Hematopoietic multipotent progenitor cell treated with erythropoietin and hydrocortisone succinate and interleukin-3 and kit ligand, for 15 days (in vitro differentiated cells): ENCODE data around the gene CHN1.

Experiments
- DNase-seq: peaks from one replicate; pipeline ENCODE4 v3.0.0-alpha.2; 2015; ENCODE audit warnings: low spot score

Gene CHN1, protein sequence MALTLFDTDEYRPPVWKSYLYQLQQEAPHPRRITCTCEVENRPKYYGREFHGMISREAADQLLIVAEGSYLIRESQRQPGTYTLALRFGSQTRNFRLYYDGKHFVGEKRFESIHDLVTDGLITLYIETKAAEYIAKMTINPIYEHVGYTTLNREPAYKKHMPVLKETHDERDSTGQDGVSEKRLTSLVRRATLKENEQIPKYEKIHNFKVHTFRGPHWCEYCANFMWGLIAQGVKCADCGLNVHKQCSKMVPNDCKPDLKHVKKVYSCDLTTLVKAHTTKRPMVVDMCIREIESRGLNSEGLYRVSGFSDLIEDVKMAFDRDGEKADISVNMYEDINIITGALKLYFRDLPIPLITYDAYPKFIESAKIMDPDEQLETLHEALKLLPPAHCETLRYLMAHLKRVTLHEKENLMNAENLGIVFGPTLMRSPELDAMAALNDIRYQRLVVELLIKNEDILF

DNA sequence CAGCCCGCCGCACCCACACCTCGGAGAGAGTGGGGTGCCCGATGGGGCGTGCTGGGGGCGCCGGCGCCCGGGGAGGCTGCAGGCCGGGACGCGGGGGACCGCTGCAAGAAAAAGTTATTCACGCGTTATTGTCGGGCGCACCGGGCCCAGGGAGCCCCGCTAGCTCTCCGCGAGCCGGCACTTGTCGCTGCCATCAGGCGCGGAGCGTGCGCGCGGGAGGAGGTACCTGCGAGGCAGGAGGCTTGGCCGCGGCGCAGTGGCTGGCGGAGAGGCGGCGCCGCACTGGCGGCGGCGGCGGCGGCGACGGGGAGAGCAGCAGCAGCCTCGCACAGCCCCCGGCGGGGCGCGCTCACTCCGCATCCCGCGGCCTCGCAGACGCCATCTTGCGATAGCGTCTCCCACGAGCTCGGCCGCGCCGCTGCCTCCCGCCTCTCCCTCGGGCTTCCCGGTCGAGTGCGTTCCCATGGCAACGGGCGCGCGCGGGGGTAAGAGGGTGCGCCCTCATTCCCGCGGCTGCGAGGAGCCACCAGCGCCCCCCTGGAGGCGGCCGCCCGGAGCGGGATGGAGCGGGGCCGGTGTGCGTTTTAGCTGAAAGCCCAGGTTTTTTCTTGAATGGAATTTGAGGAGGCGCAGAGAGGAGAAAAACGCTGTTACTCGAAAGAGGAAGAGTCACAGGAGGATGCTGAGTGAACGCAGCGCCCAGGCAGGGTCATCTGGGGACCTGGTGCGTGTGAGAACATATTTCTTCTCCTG is at the start of gene CHN1:
CHN1 (minus strand) TSS at position 402 of the 753 bp plus-strand sequence. CDS start 469 bp downstream, outside the sequence.
- DNase-seq: no peak

DNA sequence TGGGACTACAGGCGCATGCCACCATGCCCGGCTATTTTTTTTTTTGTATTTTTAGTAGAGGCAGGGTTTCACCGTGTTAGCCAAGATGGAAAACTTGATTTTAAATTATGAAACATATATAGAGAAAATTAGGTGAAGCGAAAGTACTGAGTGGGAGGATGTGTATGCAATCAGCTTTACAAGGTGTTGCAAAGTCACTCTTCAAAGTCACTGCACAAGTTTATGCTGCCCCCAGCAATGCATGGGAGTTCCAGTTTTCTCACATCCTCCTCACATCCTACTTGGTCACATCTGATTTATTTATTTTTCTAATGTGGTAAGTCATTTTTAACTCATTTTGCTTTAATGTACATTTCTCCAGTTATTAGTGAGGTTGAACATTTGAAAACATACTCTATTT is 49.2 kb upstream of the CHN1 start:
- no peak for DNase-seq

DNA sequence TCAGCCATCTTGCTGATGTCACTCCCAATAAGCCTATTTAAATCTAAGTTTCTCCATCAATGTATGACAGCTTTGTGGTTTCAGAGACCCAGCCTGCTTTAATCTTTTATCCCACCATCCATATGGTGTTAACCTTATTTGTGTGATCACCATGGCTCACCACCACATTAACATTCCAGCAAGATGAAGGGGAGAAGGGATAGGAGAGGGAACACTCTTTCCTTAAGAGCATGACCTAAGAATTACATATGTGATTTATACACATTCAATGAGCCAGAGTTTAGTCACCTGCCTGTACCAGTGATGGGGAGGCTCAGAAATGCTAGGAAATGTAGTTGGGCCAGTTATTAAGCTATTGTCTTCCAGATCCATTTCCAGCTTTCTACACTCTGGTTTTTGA is 44.5 kb upstream of the CHN1 start:
- DNase-seq: no peak

DNA sequence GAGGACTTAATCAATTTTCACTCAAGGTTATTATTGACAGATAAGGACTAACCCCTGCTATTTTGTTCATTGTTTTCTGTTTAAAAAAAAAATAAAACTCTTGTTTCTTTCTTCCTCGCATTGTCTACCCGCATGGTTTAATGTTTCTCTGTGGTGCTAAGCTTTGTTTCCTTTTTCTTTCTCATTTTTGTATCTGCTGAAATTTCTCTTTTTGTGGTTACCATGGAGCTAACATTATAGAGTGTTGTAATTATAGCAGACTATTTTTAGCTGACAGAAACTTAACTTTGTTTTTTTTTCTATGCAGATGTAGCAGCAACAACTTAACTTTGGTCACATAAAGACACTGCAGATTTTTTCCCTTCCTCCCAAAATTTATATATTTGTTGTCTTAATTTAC is 43.1 kb upstream of the CHN1 start:
- DNase-seq: no peak

DNA sequence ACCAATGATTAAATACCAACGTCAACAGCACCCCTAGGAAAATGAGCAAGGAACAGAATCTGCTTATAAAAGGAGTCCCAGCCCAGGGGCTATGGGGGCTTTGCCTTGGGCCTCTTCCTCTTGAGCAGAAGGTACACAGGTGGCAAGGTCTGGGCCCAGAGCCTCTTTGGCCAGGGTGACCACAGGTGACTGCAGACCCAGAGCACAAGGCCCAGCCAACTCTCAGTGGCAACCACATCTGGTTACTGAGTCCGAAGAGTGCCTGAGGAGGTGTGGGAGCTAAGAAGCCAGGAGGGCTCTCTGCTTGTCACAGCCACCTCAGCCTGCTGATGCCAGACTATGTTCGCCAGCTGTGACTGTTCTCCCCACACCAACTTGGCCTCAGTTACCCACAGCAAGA is 34.3 kb upstream of the CHN1 start:
- no peak for DNase-seq

DNA sequence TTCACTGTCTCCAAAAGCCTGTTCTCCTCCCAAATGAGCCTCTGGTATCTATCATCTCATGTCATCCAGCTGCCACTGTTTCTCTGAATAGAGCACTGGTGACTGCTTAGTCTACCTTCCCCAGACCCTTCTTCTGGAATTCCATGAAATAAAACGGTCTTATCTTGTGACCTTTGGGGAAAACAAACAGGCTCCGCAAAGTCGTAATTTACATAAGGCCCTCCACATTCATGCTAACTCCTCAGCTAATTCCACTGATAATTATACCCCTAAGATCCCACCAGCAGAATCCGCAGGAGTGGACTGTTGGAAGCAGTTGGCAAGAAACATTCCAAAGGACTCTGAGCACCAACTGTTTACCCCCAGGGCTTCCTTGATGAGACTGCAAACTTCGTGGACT is 33.9 kb upstream of the CHN1 start:
- DNase-seq: no peak

DNA sequence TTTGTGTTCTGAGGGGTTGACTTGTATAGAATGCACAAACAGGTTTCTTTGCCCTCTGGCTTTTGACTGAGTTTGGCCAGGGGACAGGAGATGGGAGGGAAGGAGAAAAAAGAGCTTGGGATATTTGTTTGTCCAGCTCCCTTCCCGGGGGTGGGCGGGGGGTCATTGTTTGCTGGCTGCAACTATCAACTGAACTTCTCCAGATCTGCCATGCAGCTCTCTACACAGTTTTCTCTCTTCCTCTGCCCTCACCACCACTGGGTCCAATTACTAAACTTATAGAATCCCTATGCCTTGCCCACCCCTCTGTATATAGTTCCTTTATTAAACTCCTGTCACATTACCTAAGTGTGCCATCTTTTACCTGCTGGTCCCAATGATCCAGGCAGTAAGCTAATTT is 32.8 kb upstream of the CHN1 start:
- no peak for DNase-seq

DNA sequence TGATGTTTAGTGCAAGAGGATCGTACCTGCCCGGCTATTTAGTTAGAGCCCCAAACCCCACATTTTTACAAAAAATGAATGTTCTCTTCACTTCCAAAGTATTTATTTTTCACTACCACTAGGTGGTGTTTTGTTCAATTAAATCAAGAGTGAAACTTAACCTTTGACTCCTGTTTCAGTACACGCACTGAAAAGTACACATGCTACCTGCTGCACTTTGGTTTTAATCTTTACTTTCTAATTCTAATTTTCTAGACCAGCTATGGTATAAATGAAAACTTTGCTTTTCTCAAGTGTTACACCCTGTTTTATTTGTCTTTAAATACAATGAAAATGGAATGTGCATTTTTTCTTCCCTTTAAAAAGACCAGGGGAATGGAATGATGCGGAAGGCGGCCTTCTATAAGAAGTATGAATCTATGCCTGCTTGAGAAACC is 31.4 kb upstream of the CHN1 start:
- peak; percentile 45 for DNase-seq

DNA sequence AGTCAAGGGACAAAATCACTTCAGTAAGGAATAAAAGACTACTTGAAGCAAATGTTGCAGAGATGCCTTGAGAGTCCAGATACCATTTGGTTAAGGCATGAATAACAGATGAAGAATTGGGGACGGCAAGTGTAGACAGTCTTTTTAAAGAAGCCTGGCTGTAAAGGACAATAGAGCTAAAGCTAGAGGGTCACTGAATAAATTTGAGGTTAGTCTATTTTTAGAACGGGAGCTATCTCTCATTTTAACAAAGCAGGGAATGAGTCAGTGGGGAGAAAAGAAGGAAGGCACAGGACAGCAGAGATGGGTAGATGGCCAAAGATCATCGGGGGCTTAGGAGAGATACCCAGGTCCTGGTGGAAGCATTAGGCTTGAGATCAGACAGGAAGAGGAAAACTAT is 30.6 kb upstream of the CHN1 start:
- no peak for DNase-seq

DNA sequence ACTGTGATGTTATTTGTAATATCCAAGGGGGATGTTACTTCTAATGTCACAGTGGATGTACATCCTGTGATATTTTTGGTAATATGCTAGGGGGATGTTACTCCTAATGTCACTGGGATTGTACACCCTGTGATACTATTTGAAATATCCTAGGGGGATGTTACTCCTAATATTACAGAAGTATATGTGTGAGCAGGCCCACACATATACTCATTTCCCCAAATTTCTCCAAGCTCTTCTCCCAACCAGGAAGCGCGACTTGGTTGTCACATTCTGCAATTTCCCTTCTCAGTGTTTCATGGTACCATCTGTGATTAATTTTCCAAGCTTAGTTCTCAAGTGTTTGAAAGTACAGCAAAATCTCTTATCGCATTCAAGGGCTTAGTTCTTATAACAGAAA is 29.5 kb upstream of the CHN1 start:
- DNase-seq: no peak

DNA sequence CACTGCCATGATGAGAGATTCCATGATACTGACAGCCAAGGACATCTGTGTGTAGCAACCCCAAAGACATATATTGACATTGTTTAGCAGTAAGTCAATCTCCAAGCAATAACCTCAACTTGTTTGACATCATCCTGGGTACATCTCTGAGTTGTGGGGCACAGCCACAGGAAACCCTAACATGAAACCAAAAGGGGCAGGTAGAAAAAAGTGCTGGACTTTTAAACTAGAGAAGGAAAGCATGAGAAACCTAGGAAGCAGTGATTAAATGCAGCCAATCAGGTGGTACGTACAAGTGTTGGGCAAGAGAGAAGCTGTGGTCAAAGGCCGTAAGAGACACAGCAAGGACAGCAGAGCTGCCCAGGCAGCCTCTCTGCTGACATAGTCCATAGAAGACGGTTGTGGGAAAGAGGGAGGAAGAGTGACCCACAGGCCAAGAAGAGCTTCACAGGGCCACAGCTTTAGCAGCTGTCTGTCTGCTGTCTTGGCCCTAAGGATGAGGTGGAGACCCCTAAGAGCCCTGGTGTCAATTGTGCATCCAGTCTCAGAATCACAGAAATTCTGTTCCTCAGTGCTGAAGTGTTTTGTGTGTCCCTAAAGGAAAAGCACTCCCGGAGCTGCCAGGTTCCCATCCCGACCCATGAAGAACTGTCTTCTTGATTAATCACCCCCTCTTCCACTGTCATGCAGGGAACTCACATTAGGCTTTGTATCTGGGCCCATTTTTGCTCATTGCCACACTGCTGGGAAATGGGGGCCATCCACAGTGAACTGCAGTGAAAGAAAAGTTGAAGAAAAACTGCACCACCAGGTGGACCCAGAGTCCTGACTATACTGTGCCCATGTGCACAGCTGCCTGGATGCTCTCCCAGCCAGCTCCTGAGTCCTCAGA is 25.4 kb upstream of the CHN1 start:
- DNase-seq: no peak

DNA sequence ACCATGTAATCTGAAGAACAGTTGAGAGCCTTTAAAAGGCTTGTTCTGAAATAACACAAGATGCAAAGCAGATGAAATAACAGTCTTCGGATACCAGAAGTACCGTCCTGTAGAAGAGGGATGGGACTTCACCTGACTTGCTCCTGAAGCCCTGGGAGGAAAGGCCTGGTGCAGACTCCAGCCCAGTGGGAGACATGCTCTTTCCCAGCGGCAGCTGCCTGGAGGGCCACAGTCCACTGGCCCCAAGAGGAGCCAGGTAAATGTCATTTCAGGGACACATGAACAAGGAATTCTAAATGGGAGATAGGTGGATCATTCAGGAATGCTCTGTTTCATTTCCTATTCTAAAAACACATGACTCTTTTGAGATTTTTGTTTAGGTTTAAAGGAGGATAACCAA is 22.6 kb upstream of the CHN1 start:
- DNase-seq: no peak

DNA sequence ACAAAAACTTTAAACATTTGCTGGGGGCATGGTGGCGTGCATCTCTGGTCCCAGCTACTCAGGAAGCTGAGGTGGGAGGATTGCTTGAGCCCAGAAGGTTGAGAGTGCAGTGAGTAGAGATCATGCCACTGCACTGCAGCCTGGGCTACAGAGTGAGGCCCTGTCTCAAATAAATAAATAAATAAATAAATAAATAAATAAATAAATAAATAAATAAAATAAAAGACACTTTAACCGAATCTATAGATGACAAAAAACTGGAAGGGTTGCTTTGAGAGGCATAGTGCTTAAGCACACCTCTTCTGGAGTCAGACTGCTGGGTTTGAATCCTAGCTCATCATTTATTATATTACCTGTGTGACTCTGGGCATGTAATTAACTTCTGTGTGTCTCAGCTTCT is 21.2 kb upstream of the CHN1 start:
- no peak for DNase-seq

DNA sequence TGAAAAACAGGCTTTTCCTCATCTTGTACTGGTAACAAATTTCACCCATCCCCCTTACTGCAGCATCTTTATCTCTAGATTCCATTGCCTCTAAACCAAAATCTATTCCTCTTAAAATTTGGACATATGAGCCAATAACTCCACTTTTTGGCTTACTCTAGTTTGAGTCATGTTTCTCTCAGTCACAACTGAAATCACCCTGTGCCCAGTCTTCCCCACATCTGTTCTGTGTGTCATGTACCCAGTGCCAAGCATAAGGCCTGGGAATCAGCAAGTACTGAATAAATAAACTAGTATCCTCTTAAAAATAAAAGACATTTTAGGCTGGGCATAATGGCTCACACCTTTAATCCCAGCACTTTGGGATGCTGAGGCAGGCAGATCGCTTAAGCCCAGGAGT is 20.8 kb upstream of the CHN1 start:
- DNase-seq: no peak

DNA sequence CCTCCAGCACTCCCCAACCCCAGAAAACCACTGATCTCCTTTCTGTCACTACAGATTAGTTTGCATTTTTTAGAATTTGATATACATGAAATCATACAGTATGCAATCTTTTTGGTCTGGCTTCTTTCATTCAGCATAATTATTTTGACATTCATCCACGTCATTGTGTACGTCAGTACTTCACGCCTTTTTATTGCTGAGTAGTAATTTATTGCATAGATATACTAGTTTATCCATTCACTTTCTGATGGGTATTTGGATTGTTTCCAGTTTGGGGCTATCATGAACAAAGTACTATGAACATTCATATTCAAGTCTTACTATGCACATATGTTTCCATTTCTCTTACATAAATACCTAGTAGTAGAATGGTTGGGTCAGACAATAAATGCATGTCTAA is 20.1 kb upstream of the CHN1 start:
- no peak for DNase-seq

DNA sequence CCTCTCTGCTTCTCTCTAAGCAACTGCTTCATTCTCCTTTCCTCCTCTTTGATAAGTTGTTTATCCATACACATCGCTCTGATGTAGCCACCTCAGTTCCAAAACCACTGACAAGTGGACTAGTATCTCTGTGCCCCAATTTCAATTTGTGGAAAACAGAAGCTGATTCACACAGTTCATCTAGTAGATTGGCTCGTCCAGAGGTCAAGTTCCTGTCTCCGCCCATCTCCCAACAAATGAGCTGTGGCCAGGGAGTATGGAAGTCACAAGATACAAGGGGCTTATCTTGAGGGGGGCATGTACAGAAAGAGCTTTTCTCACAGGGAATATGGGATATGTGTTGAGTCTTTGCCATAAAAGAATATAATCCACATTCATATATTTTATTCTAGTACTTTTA is 17.7 kb upstream of the CHN1 start:
- no peak for DNase-seq

DNA sequence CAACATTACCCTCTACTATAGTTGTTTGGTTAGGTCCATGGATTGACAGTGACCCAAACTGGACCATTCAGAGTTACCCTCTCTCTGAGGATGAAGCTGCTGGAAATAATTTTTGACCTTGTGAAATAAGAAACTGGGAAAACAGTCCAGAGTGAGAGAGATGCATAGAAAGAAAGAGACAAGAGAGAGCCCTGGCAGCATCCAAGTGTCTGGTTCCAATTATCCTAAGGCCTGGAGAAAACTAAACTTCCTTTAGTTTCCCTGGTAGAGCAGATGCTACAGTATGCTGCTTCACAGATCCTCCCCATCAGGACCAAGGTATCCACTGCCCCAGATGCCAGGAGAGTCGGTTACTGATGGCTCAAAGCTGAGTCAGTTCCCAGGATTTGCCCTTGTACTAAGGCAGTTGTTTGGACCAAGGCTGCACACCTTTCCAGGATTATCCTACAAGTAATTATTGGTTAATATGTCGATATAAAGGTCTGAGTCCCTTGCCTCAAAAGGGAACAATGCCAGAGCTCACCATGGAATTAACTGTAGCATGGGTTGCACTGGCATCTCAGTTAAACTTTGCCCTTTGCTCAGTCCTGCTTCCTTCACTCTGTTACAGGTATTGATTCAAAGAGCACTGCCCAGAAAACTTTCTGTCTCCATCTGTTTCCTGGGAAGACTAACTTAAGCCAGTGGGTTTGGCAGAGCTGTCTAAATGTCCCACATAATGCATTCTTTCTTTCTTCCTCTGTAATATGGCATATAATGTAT is 14.6 kb upstream of the CHN1 start:
- no peak for DNase-seq

DNA sequence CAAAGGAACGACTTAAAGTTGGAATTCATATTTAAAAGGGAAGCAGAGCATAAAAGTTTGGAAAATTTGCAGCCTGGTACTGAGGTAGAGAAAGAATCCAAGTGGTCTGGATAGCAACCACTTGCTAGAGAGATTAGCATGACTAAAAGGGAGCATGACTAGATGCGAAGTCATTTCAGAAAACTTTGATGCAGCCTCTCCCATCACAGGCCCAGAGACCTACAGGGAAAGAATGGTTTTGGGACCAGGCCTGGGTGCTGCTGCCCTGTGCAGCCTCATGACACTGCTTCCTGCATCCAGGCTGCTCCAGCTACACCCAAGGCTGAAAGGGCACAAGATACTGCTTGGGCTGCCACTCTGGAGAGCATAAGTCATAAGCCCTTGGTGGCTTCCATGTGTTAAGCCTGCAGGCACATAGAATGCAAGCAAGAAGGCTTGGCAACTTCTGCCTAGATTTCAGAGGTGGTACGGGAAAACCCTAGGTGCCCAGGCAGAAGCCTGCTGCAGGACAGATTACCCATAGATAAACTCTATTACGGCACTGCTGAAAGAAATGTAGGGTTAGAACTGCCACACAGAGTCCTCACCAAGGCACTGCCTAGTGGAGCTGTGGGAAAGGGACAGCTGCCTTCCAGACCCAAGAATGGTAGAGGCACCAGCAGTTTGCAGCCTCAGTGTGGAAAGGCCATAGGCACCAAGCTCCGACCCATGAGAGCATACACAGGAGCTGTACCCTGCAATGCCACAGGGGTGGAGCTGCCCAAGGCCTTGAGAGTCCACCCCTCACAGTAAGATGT is 12.6 kb upstream of the CHN1 start:
- no peak for DNase-seq

DNA sequence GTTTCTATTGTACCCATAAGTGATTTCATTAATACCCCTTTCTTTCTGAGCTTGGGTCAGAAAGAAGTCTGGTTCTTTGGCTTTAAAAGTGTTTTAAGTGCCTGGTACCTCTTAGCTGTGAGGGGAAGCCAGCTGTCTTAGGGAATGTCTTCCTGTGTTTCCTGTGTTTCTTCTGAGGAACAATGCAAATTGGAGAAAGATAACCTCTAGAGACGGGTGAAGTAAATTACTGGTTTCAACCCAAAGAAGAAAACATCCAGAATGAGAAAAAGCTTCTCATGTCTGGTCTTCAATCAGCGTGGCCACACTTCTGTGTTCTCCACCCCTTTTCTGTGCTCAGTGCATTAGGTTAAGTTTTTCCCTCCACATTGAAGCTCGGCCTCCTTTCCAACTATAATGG is 10.2 kb upstream of the CHN1 start:
- DNase-seq: no peak

DNA sequence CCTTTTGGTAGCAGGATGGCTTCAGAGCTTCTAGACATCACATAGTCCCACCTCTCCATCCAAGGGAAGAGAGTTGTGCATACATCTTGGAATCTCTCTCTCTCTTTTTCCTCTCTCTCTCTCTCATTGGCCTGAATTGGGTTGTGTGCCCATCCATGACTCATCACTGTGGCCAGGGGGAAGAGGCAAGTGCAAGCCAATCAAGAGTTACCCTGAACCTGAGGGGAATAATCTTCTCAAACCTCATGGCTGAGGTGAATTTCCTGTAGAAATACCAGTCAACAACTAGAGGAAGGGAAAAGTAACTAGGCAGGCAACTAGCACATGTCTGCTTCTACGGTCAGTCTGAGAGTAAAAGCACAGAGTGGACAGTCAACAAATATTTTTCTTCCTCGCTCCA is 7.3 kb upstream of the CHN1 start:
- DNase-seq: no peak

DNA sequence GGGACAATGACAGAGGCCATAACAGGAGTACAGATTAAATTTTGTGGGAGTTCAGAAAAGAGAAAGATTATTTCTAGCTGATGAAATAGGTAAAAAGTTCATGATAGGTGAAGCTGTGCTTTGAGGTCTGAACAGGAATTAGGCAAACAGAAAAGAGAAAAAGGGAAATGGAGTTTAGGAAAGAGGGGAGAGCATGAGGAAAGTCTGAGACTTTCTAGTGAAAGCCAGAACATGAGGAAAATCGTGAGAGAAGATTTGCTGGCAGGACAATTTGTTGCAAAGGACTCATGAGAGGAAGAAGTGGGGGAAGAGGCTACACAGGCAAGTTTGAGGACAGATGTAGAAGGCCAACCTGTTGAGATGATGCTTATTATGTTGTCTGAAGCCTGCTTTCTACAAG is 6.3 kb upstream of the CHN1 start:
- no peak for DNase-seq
